ENCODE results near the gene ADRB2.

DNA sequence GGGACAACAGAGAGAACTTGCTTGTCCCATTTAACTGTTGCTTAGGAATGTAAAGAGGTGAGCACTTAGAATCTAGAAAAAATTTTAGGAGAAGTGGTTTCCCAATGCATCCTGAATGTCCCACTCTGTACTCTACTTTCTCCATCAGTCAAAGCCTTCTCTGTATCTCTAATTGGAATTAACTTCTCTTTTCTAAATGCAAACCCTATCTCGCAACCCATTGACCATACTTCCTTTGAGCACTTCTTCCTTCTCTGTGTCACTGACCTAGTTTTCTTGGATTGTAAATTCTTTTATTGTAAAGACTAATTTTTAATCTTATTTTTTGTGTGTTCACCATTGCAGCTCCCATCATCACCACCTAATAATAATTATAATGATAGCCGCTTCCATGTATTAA lies 33.3 kb downstream of the ADRB2 start:
- TF ChIP-seq POLR2A (IDR thresholded peaks at IDR 0.05) = no peak
- TF ChIP-seq, protein P1, sequence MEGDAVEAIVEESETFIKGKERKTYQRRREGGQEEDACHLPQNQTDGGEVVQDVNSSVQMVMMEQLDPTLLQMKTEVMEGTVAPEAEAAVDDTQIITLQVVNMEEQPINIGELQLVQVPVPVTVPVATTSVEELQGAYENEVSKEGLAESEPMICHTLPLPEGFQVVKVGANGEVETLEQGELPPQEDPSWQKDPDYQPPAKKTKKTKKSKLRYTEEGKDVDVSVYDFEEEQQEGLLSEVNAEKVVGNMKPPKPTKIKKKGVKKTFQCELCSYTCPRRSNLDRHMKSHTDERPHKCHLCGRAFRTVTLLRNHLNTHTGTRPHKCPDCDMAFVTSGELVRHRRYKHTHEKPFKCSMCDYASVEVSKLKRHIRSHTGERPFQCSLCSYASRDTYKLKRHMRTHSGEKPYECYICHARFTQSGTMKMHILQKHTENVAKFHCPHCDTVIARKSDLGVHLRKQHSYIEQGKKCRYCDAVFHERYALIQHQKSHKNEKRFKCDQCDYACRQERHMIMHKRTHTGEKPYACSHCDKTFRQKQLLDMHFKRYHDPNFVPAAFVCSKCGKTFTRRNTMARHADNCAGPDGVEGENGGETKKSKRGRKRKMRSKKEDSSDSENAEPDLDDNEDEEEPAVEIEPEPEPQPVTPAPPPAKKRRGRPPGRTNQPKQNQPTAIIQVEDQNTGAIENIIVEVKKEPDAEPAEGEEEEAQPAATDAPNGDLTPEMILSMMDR (IDR thresholded peaks at IDR 0.05) = no peak
- TF ChIP-seq POLR2AphosphoS5 (IDR thresholded peaks at IDR 0.05) = no peak
